DMS53 (cell line): Measurements from ENCODE around the gene PSMC5.
"Not testable (repeated sequence)": the region's sequence is repeated elsewhere in the genome, so short reads cannot be mapped to it uniquely, and the experiment has no call there.

ENCODE experiments used
- DNase-seq: peaks from one replicate; lab custom pipeline; 2025; lab: John Stamatoyannopoulos, UW

PSMC5 gene

GRCh38 chr17:63827002-63827800 lies at the start of gene PSMC5, which contains the start of gene FTSJ3:
Gene PSMC5 (plus strand): TSS chr17:63827431. CDS start chr17:63827491, 60 bp downstream.
Gene FTSJ3 (minus strand): TSS chr17:63827663. CDS start chr17:63826902, 761 bp downstream.
- peak; percentile 95 for DNase-seq

- DNase-seq: peak; percentile 21
Observed at GRCh38 chr17:63780507-63780906, 46.7 kb upstream of the PSMC5 start.

- DNase-seq: no peak
Observed at GRCh38 chr17:63780928-63781327, 46.3 kb upstream of the PSMC5 start.

GRCh38 chr17:63783522-63783921 lies 43.7 kb upstream of the PSMC5 start:
- no peak for DNase-seq

- no peak for DNase-seq
Observed at GRCh38 chr17:63785556-63785955, 41.7 kb upstream of the PSMC5 start.

GRCh38 chr17:63786117-63786516 lies 41.1 kb upstream of the PSMC5 start:
- no peak for DNase-seq

- DNase-seq: no peak
Observed at GRCh38 chr17:63786971-63787711, 40.1 kb upstream of the PSMC5 start.

- no peak for DNase-seq
Observed at GRCh38 chr17:63790057-63790456, 37.2 kb upstream of the PSMC5 start.

- DNase-seq: no peak
Observed at GRCh38 chr17:63792055-63792729, 35.0 kb upstream of the PSMC5 start.

GRCh38 chr17:63796375-63796774 lies 30.9 kb upstream of the PSMC5 start:
- DNase-seq: not testable (repeated sequence)

GRCh38 chr17:63798572-63799106 lies 28.6 kb upstream of the PSMC5 start:
- no peak for DNase-seq

GRCh38 chr17:63800783-63801182 lies 26.4 kb upstream of the PSMC5 start:
- DNase-seq: no peak

- no peak for DNase-seq
Observed at GRCh38 chr17:63804328-63804727, 22.9 kb upstream of the PSMC5 start.

- DNase-seq: no peak
Observed at GRCh38 chr17:63805591-63805990, 21.6 kb upstream of the PSMC5 start.

- DNase-seq: no peak
Observed at GRCh38 chr17:63809970-63810369, 17.3 kb upstream of the PSMC5 start.

- no peak for DNase-seq
Observed at GRCh38 chr17:63816123-63816522, 11.1 kb upstream of the PSMC5 start.

- no peak for DNase-seq
Observed at GRCh38 chr17:63816669-63817068, 10.6 kb upstream of the PSMC5 start.

- no peak for DNase-seq
Observed at GRCh38 chr17:63817736-63818385, 9.4 kb upstream of the PSMC5 start.

GRCh38 chr17:63819131-63819530 lies 8.1 kb upstream of the PSMC5 start:
- no peak for DNase-seq

GRCh38 chr17:63819585-63820537 lies 7.4 kb upstream of the PSMC5 start:
- no peak for DNase-seq
